Astrocyte (in vitro differentiated cells and primary cell): ENCODE measurements around the gene MICAL2. TPM values are rescaled to one million over a fixed set of nuclear protein-coding genes. Genes with fewer than 3 reads are reported as not detected.

ENCODE experiments used
- DNase-seq: peaks from one replicate; pipeline ENCODE4 v3.0.0-alpha.2; 2010; ENCODE audit warnings: low read depth
- FAIRE-seq: peaks from 2 replicates; lab custom pipeline; 2011; peaks lifted over from hg19 to GRCh38; lab: Jason Lieb, UNC
- H2AFZ ChIP-seq: 2 replicates; pipeline ENCODE4 v1.6.0; 2012; ENCODE audit warnings: low read depth, low read length, inconsistent platforms
- H3K27ac ChIP-seq: 2 replicates; pipeline ENCODE4 v1.5.1; 2011; ENCODE audit warnings: low read depth, low read length, inconsistent platforms
- H3K27me3 ChIP-seq: 2 replicates; pipeline ENCODE4 v1.6.0; 2011; ENCODE audit warnings: low read length, inconsistent platforms; ENCODE audit not compliant: insufficient read depth
- H3K36me3 ChIP-seq: 2 replicates; pipeline ENCODE4 v1.5.1; 2011; ENCODE audit warnings: low read length, inconsistent platforms; ENCODE audit not compliant: insufficient read depth
- H3K4me1 ChIP-seq: 2 replicates; pipeline ENCODE4 v1.5.1; 2011; ENCODE audit warnings: low read length, inconsistent platforms; ENCODE audit not compliant: insufficient read depth
- H3K4me2 ChIP-seq: 2 replicates; pipeline ENCODE4 v1.6.0; 2012; ENCODE audit warnings: low read length, inconsistent platforms
- H3K4me3 ChIP-seq: 2 replicates; pipeline ENCODE4 v1.5.1; 2011; ENCODE audit warnings: low read depth, mild to moderate bottlenecking, low read length, inconsistent platforms; ENCODE audit not compliant: insufficient read depth
- H3K79me2 ChIP-seq: 2 replicates; pipeline ENCODE4 v1.6.0; 2012; ENCODE audit warnings: mild to moderate bottlenecking, low read length, inconsistent platforms; ENCODE audit not compliant: insufficient read depth
- H3K9ac ChIP-seq: 2 replicates; pipeline ENCODE4 v1.6.0; 2012; ENCODE audit warnings: mild to moderate bottlenecking, low read length, inconsistent platforms
- H3K9me3 ChIP-seq: 2 replicates; pipeline ENCODE4 v1.5.1; 2012; ENCODE audit warnings: low read depth, mild to moderate bottlenecking, low read length, inconsistent platforms; ENCODE audit not compliant: insufficient read depth
- H4K20me1 ChIP-seq: 2 replicates; pipeline ENCODE4 v1.6.0; 2012; ENCODE audit warnings: low read length, inconsistent platforms; ENCODE audit not compliant: insufficient read depth
- H3K27ac Mint-ChIP-seq: one replicate; pipeline ENCODE4 v1.8.0; 2021; ENCODE audit warnings: mild to moderate bottlenecking, mixed read lengths; ENCODE audit not compliant: unreplicated experiment
- H3K27me3 Mint-ChIP-seq: one replicate; pipeline ENCODE4 v1.8.0; 2021; ENCODE audit warnings: low read depth, mixed read lengths; ENCODE audit not compliant: unreplicated experiment
- H3K36me3 Mint-ChIP-seq: one replicate; pipeline ENCODE4 v1.8.0; 2021; ENCODE audit warnings: low read depth, mixed read lengths; ENCODE audit not compliant: unreplicated experiment
- H3K4me1 Mint-ChIP-seq: one replicate; pipeline ENCODE4 v1.8.0; 2021; ENCODE audit warnings: low read depth, mixed read lengths; ENCODE audit not compliant: unreplicated experiment
- H3K4me3 Mint-ChIP-seq: one replicate; pipeline ENCODE4 v1.8.0; 2021; ENCODE audit warnings: mild to moderate bottlenecking, moderate library complexity, mixed read lengths; ENCODE audit not compliant: unreplicated experiment
- H3K9me3 Mint-ChIP-seq: one replicate; pipeline ENCODE4 v1.8.0; 2021; ENCODE audit warnings: mild to moderate bottlenecking, mixed read lengths; ENCODE audit not compliant: unreplicated experiment
- CTCF ChIP-seq: IDR thresholded peaks from 2 replicates; pipeline ENCODE4 v1.5.1; 2011; ENCODE audit warnings: low read depth, mild to moderate bottlenecking, inconsistent platforms, low read length, moderate library complexity; ENCODE audit not compliant: insufficient read depth
- EZH2 ChIP-seq: IDR thresholded peaks from 2 replicates; pipeline ENCODE4 v1.6.1; 2012; ENCODE audit warnings: mild to moderate bottlenecking, low read length, inconsistent platforms; ENCODE audit not compliant: insufficient read depth
- total RNA-seq: library from RNA; stranded (reverse); gene quantifications from 2 replicates; pipeline ENCODE4 v1.2.1, GENCODE V29; 2021

Gene MICAL2
- total RNA-seq, 1 donor from 2014 or later = 357 TPM

DNA sequence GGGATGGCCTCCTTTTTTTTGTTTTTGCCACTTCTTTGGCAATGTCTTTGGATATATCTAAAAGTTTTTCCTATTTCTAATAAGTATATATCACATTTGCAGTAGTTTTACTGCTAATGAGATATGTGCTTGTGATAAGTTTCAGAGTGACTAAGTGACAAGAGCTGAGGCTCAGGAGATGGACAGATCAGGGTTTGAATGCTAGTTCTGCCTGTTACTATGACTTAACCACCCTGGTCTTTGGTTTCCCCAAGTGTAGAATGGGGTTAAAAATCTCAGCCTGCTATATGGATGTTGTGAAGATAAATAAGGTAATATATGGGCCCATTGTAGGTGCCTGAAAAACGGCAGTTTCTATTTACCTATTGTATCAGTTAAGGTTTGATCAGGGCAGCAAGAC is 9.1 kb upstream of the MICAL2 start:
- H3K36me3 Mint-ChIP-seq = peaks cover 3% of the 10 kb centered on the region

GRCh38 chr11:12102588-12103410 is 7.6 kb upstream of the MICAL2 start:
- Histone ChIP-seq H3K4me3 (no peak overlapping the region), H3K27me3 (no peaks in the 10 kb centered on the region), H2AFZ (no peak overlapping the region), H3K36me3 (no peaks in the 10 kb centered on the region), H3K4me2 (no peak overlapping the region), H3K9ac (no peak overlapping the region), H3K9me3 (no peaks in the 10 kb centered on the region), H3K4me1 (peaks cover 6% of the 10 kb centered on the region), H4K20me1 (no peaks in the 10 kb centered on the region), H3K27ac (no peak overlapping the region), H3K79me2 (no peaks in the 10 kb centered on the region)
- Mint-ChIP-seq H3K4me1 (peaks cover 25% of the 10 kb centered on the region), H3K27me3 (peaks cover 9% of the 10 kb centered on the region), H3K27ac (no peak overlapping the region), H3K9me3 (peaks cover 2% of the 10 kb centered on the region), H3K4me3 (no peak overlapping the region), H3K36me3 (peaks cover 3% of the 10 kb centered on the region)
- no peak for DNase-seq
- FAIRE-seq = no peak
- TF ChIP-seq EZH2 (no peak), CTCF (no peak)

More for the DNA sequence above, 9.1 kb upstream of the MICAL2 start:
- H3K27me3 ChIP-seq = no peaks in the 10 kb centered on the region
- no peak overlapping the region for H3K27ac Mint-ChIP-seq
- no peak overlapping the region for H3K4me3 ChIP-seq
- peaks cover 9% of the 10 kb centered on the region for H3K27me3 Mint-ChIP-seq
- peaks cover 28% of the 10 kb centered on the region for H3K4me1 Mint-ChIP-seq
- H3K36me3 ChIP-seq = no peaks in the 10 kb centered on the region
- no peak overlapping the region for H2AFZ ChIP-seq
- FAIRE-seq (no peak), DNase-seq (no peak)
- no peaks in the 10 kb centered on the region for H3K79me2 ChIP-seq
- H3K27ac ChIP-seq = no peak overlapping the region
- H3K9me3 Mint-ChIP-seq = peaks cover 2% of the 10 kb centered on the region
- H3K4me1 ChIP-seq = peaks cover 6% of the 10 kb centered on the region
- no peak overlapping the region for H3K4me2 ChIP-seq
- no peak for TF ChIP-seq EZH2
- TF ChIP-seq CTCF = no peak
- no peaks in the 10 kb centered on the region for H4K20me1 ChIP-seq
- H3K4me3 Mint-ChIP-seq = no peak overlapping the region
- no peaks in the 10 kb centered on the region for H3K9me3 ChIP-seq
- H3K9ac ChIP-seq = no peak overlapping the region
